Cardiac muscle cell (in vitro differentiated cells and primary cell): ENCODE data around the gene TNFRSF1A. TPM values are rescaled to one million over a fixed set of nuclear protein-coding genes. Genes with fewer than 3 reads are reported as not detected.

ENCODE experiments used
- DNase-seq, 2 donors: peaks; one replicate each; pipeline versions ENCODE4 v3.0.0 to v3.0.0-alpha.2; 2010 to 2017; ENCODE audit warnings: low read depth in 1 of 2, low spot score in 1 of 2
- H3K27ac ChIP-seq: fragments of 200-600 bp; sonication (generic); 2 replicates; pipeline ENCODE4 v1.5.1; 2016
- H3K27me3 ChIP-seq: fragments of 200-600 bp; sonication (generic); 2 replicates; pipeline ENCODE4 v1.6.0; 2016; ENCODE audit warnings: control low read depth
- H3K36me3 ChIP-seq: fragments of 200-600 bp; sonication (generic); 2 replicates; pipeline ENCODE4 v1.5.1; 2016; ENCODE audit warnings: control low read depth
- H3K4me1 ChIP-seq: fragments of 200-600 bp; sonication (generic); 2 replicates; pipeline ENCODE4 v1.8.1; 2017; ENCODE audit warnings: low read depth, mild to moderate bottlenecking, mixed run types
- H3K4me3 ChIP-seq: fragments of 200-600 bp; sonication (generic); 2 replicates; pipeline ENCODE4 v1.5.1; 2016; ENCODE audit warnings: mild to moderate bottlenecking
- H3K9me3 ChIP-seq: fragments of 200-600 bp; sonication (generic); 2 replicates; pipeline ENCODE4 v1.5.1; 2017; ENCODE audit warnings: low read depth, mild to moderate bottlenecking, control low read depth
- CTCF ChIP-seq: IDR thresholded peaks from 2 replicates; pipeline ENCODE4 v1.5.1; 2012; ENCODE audit warnings: low read depth, mild to moderate bottlenecking, low read length
- polyA plus RNA-seq: library from polyadenylated mRNA; unstranded; fragments of >200 nt; fragmentation: Nextera tagmentation; extraction: Ambion mirVana; gene quantifications from 2 replicates; pipeline ENCODE4 v1.2.1, GENCODE V29; 2016
- total RNA-seq: library from RNA; depleted of rRNA; stranded (reverse); fragments of >200 nt; gene quantifications from 2 replicates; pipeline ENCODE4 v1.2.3, GENCODE V29; 2016

Gene TNFRSF1A
- total and polyA plus RNA-seq, 2 experiments from 2014 or later = 33.3 to 42.3 TPM

DNA sequence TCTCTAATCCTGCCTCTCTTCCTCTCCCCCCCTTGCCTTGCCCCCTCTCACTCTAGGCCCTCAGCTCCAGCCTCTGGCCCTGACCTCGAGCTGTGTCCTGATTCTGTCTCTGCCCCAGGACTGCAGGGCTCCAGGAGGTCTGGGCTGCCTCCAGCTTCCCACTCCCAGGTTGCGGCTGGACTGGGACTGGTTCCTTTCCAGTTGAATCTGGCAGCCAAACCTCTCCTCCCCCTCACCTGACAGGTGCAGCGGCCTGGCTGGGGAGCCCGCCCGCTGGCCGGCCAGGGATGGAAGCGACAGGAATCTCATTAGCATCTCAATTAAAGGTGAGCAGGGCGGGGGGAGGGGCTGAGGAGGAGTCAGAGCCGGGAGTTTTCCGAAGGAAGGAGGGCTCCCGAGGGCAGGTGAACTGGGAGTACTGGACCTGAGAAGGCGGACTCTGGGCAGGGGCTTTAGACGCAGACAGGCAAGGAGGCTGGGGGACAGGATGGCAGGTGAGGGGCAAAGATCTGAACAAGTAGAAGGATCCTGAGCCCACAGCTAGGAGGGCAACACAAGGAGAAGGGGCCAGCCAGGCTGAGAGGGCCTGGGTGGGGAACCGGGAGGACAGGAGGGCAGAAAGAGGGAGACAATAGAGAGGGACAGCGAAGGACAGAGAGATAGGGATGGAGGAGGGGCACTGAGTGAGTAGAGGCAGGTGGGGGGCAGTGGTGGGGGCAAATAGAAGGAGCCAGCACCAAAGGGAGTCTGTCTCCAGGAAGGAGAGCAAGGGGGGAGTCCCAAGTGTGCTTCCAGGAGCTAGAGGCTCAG is 33.6 kb upstream of the TNFRSF1A start, which contains the start of gene SCNN1A:
SCNN1A (minus strand) TSS at position 295 of the 810 bp plus-strand sequence. CDS start 780 bp downstream, outside the sequence.
- Histone ChIP-seq H3K4me1 (peaks cover 13% of the 10 kb centered on the region), H3K27me3 (peaks cover 25% of the 10 kb centered on the region), H3K9me3 (no peaks in the 10 kb centered on the region), H3K4me3 (no peak within 1 kb of the TSS), H3K36me3 (no peaks in the 10 kb centered on the region), H3K27ac (no peak within 1 kb of the TSS)
- no peak for TF ChIP-seq CTCF
- no peak for DNase-seq

DNA sequence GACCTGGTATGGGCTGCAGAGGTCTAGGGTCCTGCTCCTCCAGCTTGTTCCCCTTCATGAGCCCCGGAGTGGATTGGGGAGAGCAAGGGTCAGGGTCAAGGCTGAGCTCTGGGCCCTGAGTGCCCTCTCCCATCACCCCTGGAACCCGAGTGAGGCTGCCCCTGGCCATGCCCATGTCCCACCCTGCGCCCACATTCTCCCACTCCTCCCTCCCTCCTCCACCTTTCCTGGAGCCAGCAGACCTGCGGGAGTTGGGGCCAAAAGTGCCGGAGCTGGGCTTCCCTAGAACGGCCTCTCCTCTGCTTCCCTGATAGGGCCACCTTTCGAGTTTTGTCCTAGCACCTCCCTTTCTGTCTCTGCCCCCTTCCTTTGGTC is 32.9 kb upstream of the TNFRSF1A start:
- no peak for DNase-seq
- H3K27ac ChIP-seq = no peak overlapping the region
- no peak for TF ChIP-seq CTCF
- H3K9me3 ChIP-seq = no peaks in the 10 kb centered on the region
- H3K4me1 ChIP-seq = peaks cover 13% of the 10 kb centered on the region
- H3K27me3 ChIP-seq = peaks cover 25% of the 10 kb centered on the region
- H3K4me3 ChIP-seq = no peak overlapping the region
- no peaks in the 10 kb centered on the region for H3K36me3 ChIP-seq

GRCh38 chr12:6374028-6374785 is 32.3 kb upstream of the TNFRSF1A start:
- Histone ChIP-seq H3K4me3 (no peak overlapping the region), H3K27ac (no peak overlapping the region)

DNA sequence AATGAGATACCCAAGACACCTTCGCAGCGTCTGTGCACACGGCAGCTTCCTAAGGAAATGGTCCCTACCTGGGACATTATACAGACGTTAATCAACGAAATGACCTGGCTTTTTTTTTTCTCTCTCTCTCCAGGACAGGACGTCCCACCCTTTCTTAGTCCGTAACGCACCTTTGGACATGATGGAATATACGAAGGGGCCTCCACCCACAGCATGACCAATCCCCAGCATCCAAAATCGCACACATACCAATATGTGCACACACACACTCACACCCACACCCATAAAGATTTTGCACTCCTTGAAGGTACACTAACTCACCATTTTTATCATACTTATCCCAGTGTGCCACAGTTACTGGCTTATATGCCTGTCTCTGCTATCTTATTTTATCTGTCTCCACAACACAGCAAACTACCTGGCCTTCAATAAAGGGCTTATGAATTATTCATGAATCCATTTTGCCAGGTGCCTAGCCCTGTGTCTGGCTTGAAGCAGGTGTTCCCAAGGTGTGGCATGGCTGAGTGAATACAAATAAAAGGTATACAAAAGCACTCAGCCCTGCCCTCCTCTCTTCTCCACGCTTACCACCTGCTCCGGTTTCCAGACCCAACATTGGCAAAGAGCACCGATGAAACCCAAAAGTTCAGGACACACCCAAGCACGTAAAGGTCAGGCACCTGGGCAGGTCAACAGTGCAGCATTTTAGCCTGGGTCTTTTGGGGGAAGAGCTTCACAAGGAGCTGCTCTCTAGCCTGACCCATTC is 31.3 kb upstream of the TNFRSF1A start:
- DNase-seq = no peak
- Histone ChIP-seq H3K27ac (no peak overlapping the region), H3K9me3 (no peaks in the 10 kb centered on the region), H3K4me1 (peaks cover 13% of the 10 kb centered on the region), H3K4me3 (no peak overlapping the region), H3K36me3 (no peaks in the 10 kb centered on the region), H3K27me3 (peaks cover 25% of the 10 kb centered on the region)
- TF ChIP-seq CTCF = no peak

More at GRCh38 chr12:6374028-6374785, 32.3 kb upstream of the TNFRSF1A start:
- H3K27me3 ChIP-seq = peaks cover 25% of the 10 kb centered on the region
- no peak for TF ChIP-seq CTCF
- H3K4me1 ChIP-seq = peaks cover 13% of the 10 kb centered on the region
- DNase-seq = no peak
- H3K36me3 ChIP-seq = no peaks in the 10 kb centered on the region
- H3K9me3 ChIP-seq = no peaks in the 10 kb centered on the region

- Histone ChIP-seq H3K4me1 (peaks cover 13% of the 10 kb centered on the region), H3K27ac (no peak overlapping the region), H3K36me3 (no peaks in the 10 kb centered on the region), H3K4me3 (no peak overlapping the region), H3K9me3 (no peaks in the 10 kb centered on the region), H3K27me3 (peaks cover 25% of the 10 kb centered on the region)
- no peak for TF ChIP-seq CTCF
- DNase-seq = peak in 1 of 2 donors; percentile 93
Observed at GRCh38 chr12:6372403-6373003, 30.6 kb upstream of the TNFRSF1A start.
